ENCODE results near the gene KCNK2.

Gene KCNK2

GRCh38 chr1:215252164-215252563 lies 169.6 kb downstream of the KCNK2 start:
- DNase-seq (ENCODE audit: low read depth in 2 of 2): no peak

DNA sequence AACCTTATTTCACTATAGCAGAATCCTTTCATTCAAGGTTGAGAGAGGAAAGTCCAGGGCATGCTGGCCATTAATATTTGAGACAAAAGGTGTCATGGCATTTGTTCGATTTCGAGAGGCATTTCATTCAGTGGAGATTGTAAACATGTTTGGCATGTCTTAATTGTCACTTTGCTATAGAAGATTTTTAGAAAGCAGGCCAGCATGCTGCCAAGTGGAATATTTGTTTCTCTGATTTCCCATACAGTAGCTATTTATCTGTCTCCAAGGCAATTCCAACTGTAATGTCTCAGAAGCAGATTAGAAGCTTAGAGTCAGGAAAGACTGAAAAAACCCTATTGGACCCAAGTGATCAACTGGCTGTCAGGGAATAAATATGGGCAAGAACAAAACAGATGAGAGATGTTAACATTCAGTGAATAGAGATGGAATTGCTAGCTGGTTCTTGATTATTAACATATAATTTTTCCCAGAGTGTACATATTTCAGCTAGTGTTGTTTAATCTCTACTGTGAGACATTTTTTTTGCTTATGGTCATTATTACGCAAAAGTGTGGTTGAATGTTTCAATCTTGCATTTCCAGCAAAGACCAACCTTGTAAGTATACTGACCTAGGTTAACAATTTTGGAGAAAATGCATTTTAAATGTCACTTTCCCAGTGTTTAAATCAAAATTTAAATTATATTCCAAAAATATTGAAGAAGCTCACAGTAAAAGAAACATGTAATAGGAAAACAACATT lies 174.6 kb downstream of the KCNK2 start:
- no peak for DNase-seq (ENCODE audit: low read depth in 2 of 2)

DNA sequence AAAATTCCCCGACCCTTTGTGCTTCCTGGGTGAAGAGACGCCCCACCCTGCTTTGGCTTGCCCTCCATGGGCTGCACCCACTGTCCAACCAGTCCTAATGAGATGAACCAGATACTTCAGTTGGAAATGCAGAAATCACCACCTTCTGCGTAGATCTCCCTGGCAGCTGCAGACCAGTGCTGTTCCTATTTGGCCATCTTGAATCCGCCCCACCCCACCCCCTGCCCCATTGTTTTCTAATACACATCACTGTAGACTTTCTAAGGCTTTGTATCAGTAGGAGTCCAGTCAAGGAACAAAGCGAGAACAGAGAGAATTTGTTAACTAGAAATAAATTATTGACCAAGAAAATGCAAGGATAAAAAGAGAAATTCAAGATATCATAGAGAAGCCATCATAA lies 178.2 kb downstream of the KCNK2 start:
- no peak for DNase-seq (ENCODE audit: low read depth in 2 of 2)

GRCh38 chr1:215262106-215262505 lies 179.6 kb downstream of the KCNK2 start:
- DNase-seq (ENCODE audit: low read depth in 2 of 2): no peak

DNA sequence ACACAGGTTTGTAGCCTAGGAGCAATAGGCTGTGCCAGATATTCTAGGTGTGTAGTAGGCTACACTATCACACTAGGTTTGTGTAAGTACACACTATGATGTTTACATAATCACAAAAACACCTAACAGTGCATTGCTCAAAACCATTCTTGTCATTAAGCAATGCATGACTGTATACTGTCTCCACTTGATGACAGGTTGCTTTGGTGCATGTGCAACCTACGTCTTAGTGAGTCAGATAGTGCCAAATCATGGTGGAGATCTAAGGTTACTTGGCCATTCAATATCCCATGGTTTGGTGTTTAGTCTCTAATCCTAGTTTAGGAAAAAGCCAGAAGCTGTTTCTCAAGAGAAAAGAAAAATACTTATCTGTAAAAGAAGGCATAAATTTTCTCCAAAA lies 181.1 kb downstream of the KCNK2 start:
- no peak for DNase-seq (ENCODE audit: low read depth in 2 of 2)

GRCh38 chr1:215264649-215265048 lies 182.1 kb downstream of the KCNK2 start:
- DNase-seq (ENCODE audit: low read depth in 2 of 2): no peak

- no peak for DNase-seq (ENCODE audit: low read depth in 2 of 2)
Measured at GRCh38 chr1:215267495-215267894, 185.0 kb downstream of the KCNK2 start.

GRCh38 chr1:215269955-215270354 lies 187.4 kb downstream of the KCNK2 start:
- DNase-seq (ENCODE audit: low read depth in 2 of 2): no peak

GRCh38 chr1:215273838-215274516 lies 191.4 kb downstream of the KCNK2 start:
- no peak for DNase-seq (ENCODE audit: low read depth in 2 of 2)

- DNase-seq (ENCODE audit: low read depth in 2 of 2): no peak
Measured at GRCh38 chr1:215276582-215276981, 194.0 kb downstream of the KCNK2 start.

- DNase-seq (ENCODE audit: low read depth in 2 of 2): no peak
Measured at GRCh38 chr1:215277532-215277931, 195.0 kb downstream of the KCNK2 start.

DNA sequence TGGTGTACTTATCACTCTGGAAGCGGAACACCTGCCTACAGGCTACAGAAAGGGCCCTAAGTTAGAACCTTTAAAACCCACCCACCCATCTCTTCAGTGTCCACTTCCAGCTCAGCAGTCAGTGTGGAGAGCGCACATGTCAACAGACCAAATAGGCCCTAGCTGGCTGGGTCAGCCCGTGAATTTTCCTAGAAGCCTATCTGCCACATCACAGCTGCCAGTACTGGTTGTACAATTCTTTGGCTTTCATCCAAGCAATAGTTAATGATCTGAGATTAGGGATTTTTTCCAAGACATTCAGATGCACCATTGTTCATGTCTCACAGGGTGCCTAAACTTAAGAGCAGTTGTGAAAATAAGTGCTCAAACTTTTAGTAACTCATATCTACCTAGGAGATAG lies 197.1 kb downstream of the KCNK2 start:
- no peak for DNase-seq (ENCODE audit: low read depth in 2 of 2)

GRCh38 chr1:215282557-215282956 lies 200.0 kb downstream of the KCNK2 start:
- DNase-seq (ENCODE audit: low read depth in 2 of 2): no peak

DNA sequence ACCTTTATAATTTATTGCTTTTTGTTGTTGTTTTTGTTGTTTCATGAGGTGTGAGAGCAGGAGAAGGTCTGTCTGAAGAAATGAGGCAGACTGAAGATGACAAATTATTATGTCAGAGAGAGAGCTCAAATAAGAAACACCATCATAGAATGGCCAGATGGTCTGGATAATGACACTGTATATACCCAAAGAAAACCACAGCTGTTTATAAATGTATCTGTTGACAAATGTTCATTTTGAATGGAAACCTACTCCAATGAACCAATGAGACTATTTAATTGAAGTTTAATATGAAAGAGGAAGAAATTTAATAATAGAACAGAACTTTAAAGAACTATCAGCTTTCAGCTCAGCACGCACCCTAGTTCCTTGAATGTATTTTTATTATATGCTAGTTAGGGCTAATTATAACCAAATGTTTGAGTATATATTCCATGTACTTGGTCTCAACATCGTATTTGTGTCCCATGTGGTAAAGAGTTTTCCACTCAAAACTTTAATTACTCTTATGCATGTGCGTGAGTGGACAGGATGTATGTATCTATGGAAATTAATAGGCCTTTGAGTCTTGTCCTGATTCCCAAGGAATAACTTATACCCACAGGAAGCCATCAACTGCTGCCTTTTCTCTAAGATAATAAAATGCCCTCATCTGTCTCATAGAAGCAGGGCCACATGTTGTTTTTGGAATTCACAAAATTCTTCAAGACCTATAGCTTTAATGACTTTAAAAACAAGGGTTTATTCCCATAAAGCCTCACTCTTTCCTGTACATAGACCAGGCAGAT lies 202.7 kb downstream of the KCNK2 start:
- DNase-seq (ENCODE audit: low read depth in 2 of 2): no peak
